T-helper 9 cell (primary cell): ENCODE measurements around the gene NFIA.

Experiments
- DNase-seq: peaks from one replicate; pipeline ENCODE4 v3.0.0-alpha.2; 2020

The NFIA gene

GRCh38 chr1:61190153-61190552, 107.8 kb downstream of the NFIA start:
- no peak for DNase-seq

GRCh38 chr1:61190618-61191432, 108.5 kb downstream of the NFIA start:
- DNase-seq = no peak

GRCh38 chr1:61191433-61191720, 109.0 kb downstream of the NFIA start:
- no peak for DNase-seq

- DNase-seq = no peak
Measured at GRCh38 chr1:61192663-61193330, 110.4 kb downstream of the NFIA start.

GRCh38 chr1:61193808-61194207, 111.4 kb downstream of the NFIA start:
- no peak for DNase-seq

GRCh38 chr1:61198554-61198953, 116.2 kb downstream of the NFIA start:
- DNase-seq = no peak

- no peak for DNase-seq
Measured at GRCh38 chr1:61201035-61201434, 118.7 kb downstream of the NFIA start.

- DNase-seq = no peak
Measured at GRCh38 chr1:61202854-61203598, 120.7 kb downstream of the NFIA start.

- DNase-seq = no peak
Measured at GRCh38 chr1:61204528-61204927, 122.2 kb downstream of the NFIA start.

- DNase-seq = no peak
Measured at GRCh38 chr1:61207416-61207815, 125.1 kb downstream of the NFIA start.

GRCh38 chr1:61208172-61208571, 125.8 kb downstream of the NFIA start:
- DNase-seq = no peak

GRCh38 chr1:61208831-61209230, 126.5 kb downstream of the NFIA start:
- DNase-seq = no peak

GRCh38 chr1:61210435-61211154, 128.2 kb downstream of the NFIA start:
- DNase-seq = no peak

- DNase-seq = no peak
Measured at GRCh38 chr1:61213245-61214011, 131.1 kb downstream of the NFIA start.

GRCh38 chr1:61215119-61215518, 132.8 kb downstream of the NFIA start:
- DNase-seq = no peak

- DNase-seq = no peak
Measured at GRCh38 chr1:61215676-61216289, 133.4 kb downstream of the NFIA start.

GRCh38 chr1:61220536-61220935, 138.2 kb downstream of the NFIA start:
- DNase-seq = no peak

GRCh38 chr1:61221642-61222041, 139.3 kb downstream of the NFIA start:
- no peak for DNase-seq

- no peak for DNase-seq
Measured at GRCh38 chr1:61222240-61222639, 139.9 kb downstream of the NFIA start.

GRCh38 chr1:61223140-61223539, 140.8 kb downstream of the NFIA start:
- DNase-seq = no peak

GRCh38 chr1:61224609-61225008, 142.2 kb downstream of the NFIA start:
- no peak for DNase-seq

- no peak for DNase-seq
Measured at GRCh38 chr1:61225478-61225877, 143.1 kb downstream of the NFIA start.
